GM19455 (cell line): ENCODE results near the gene ABLIM2.

ENCODE experiments used
- ATAC-seq: cut with Tn5 transposase; IDR thresholded peaks from one replicate; pipeline ENCODE4 v1.9.1; 2021; ENCODE audit not compliant: unreplicated experiment

The ABLIM2 gene

DNA sequence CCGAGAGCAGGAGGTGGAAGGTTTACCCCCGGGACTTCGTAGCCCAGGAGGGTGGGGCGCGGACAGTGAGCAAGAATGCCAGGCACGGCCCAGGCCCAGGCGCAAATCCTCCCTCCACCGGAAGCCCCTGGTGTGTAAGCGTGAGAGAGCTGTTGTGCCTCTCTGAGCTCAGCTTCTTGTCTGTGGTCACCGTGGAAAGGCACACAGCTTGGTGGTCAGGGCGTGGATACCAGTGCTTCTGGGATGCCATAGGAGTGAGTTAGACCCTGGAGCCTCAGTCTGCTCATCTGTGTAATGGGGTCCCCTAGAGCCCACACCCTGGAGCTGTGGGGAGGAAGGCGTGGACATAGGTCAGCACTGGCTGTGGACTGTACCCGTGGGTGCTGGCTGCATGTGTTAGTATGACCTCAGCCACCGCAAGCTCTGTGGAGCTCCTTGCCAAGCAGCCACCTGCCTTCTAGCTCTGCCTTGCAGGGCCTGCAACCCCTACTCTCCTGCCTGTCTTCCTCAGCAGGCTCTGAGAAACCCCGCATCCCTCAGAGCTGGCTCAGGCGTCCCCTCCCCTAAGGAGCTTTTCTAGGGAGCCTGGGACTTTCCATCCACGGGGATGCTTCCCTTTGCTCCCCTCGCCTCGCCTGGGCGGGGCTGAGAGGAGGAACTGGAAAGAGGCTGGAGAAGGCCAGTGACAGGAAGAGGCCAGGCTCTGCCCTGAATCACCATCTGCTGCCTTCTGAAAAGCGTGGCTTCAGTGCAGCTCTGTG, 190.9 kb downstream of the ABLIM2 start:
- ATAC-seq = no peak

DNA sequence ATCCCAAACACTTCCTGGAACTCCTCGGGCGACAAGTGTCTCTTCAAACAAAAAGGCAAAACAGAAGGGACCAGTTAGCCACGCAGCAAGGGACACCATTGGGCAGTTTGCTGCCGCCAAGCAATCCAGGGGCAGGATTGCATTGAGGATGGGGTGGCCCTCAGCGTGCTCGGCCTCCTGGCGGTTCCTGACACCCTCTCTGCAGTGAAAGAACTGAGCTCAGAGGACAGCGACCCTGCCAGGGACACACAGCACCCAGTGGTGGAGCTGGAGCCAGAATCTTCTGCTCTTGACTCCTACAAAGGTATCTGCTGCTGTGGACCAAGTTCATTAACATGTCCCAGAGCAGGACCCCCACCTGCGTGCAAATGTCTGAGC, 191.6 kb downstream of the ABLIM2 start:
- ATAC-seq = no peak

DNA sequence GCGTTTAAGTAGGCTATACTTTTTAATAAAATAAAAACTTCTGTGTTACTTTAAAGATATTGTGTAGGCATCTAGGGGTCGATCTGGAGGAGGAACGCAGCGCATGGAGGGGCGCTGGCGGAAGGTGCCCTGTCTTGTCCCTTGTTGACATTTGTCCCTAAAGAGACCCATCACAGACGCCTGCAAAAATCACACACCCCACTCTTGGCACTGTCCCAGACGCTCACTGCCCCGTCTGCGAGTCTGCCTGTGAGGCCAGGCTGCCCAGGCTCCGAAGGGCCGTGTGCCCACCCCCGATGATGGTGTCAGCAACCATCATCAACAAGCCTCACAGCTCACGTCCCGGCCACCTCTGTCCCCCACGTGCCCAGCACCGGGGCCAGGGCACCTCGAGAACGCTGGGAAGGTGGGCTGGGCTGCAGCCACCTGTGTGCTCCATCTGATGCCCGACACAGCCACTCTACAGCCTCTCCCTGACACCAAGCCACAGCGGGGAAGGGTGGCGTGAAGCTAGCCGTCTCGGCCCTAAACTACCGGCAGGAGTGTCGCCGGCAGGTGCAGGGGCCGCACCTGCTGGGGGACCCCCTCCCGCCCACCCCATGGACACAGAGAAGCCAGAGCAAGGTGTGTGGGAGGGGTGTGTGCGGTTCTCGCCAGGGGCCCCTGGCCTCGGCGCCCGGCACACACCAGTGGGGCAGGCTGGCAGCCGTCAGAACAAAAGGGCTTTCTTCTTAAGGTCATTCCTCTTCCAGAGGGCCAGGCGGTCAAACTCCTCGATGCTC, 192.1 kb downstream of the ABLIM2 start:
- ATAC-seq = no peak

DNA sequence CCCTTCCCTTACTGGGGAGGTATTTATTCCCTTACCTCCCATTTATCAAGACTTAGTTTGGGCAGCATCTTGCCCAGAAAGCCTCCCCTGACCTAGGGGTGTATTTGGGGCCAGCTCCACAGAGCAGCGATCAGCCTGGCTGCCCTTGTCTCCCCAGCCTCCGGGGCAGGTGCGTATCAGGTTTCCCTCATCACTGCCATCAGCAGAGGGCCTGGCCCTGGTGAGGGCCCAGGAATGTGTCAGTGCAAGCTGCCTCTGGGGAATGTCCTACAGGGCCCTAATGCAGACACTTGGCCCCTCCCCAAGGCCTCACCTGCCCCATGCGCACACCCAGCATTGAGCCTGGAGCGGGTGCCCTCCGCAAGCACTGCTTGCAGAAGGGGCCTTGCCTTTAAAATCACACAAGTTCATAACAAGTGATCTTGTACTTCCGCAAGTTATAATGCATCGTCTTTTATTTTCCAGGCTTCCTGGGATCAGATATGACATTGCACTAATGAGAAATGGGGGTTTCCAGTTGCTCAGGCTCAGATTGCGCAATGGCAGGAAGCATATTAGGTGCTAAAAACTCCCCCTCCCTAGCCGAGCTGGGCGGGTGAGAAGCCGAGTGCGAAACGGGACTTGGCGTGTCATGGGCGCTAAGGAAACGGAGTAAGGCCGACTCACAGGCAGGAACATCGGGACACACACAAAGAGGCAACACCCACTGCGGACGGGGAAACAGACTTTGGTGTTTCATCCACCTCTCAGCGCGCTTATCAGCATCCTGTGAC, 193.5 kb downstream of the ABLIM2 start:
- ATAC-seq = no peak

DNA sequence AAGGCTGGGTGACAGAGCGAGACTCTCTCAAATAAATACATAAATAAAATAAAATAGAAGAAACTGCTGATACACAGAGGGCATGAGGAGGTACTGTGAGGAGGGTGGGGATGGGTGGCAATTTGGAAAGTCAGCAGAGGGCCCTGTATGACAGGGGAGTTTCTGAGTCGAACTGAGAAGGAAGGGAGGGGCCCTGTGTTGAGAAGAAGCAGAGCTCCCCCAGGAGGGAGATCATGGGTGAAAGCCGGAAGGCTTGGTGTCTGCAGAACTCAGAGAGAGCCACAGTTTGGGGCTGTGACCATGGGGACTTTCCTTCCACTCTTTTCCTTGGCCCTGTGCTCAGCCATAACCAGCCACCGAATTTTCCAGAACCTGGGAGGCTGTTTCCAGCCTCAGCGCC, 194.2 kb downstream of the ABLIM2 start:
- no peak for ATAC-seq

DNA sequence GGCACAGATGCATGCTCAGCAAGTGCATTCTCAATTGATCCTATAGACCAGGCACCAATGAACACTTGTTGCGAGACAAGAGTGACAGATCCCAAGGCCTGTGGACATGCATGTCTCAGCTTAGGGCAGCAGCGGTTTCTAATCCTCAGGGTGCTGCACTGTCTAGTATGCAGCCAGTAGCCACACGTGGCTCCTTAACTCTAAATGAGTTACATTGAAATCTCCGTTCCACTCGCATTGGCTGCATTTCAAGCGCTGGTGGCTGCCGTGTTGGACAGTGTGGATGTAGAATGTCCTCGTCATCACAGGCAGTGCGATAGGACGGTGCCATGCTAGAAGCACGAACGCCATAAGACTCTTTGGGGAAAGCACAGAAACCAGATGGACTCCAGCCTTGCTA, 194.9 kb downstream of the ABLIM2 start:
- ATAC-seq = no peak

DNA sequence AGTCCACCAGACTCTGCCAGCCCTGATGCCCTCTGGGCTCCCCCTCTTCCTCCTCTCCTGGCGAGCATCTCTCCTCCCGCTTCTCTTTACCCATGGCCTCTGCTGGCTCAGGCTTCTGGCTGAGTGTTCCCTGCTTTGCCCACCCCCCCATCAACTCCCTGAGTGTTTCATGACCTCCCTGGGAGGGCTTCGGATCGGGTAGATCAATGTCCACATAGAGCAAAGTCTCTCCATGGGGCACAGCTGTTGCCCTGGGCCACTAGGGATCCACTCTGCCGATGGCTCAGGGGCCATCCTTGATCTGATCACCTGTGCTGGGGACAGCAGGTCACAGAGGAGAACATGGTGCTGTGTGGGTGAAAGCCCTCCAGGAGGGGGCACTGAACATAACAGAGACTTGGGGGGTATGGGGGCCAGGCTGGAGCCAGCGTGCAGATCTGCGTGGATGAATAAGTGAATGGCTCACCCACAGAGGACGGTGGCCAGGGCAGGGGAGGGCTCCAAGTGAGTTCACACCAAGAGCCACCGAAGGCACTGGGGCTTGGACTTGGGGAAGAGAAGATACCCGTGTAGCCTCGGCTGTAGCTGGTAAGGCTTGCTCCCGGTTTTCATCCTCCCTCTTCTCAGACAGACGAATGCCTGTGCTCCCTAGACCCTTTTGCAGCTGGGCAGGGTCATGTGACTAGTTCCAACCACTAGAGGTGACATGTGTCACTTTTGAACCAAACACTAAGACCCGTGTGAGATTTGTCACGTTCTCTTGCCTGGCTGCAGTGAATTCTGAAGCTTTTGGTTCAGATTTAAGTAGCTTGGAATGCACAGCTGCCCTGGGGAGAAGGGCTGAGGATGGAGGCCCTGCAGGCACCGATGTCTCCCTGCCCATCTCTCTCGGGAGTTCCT, 195.8 kb downstream of the ABLIM2 start:
- no peak for ATAC-seq

DNA sequence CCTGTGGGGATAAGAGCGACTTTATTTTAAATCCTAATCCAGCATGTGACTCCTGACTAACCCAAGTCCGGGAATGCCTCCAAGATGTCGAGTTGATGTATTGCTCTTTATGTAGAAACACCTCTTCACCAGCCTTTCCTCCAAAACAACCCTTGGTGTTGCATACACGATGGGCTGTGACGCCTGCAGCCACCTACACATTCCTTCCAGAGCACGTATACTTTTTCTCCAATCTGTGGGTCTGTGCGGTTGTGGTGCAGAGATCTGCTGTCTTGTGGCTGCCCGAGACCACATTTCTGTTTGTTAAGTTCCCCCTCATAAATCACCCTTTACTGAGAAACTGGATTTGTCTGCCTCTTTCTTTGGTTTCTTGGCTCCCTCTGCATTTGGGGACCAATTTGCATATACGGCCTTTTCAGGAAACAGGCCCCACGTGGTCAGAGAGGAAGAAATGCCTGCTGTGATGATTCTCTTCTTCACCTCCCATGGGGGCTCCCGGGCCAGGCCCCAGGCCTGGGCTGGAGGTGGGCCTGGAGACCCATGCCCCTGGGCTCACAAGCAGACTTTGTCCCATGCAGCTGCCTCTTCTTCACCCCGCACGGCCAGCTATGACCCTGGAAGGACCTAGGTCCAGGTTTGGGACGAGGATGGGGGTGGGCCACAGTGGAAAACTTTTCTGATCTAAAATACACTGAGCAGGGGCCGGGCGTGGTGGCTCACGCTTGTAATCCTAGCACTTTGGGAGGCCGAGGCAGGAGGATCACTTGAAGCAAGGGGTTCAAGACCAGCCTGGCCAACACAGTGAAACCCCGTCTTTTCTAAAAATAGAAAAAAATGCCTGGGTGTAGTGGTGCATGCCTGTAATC, 197.6 kb downstream of the ABLIM2 start:
- no peak for ATAC-seq

DNA sequence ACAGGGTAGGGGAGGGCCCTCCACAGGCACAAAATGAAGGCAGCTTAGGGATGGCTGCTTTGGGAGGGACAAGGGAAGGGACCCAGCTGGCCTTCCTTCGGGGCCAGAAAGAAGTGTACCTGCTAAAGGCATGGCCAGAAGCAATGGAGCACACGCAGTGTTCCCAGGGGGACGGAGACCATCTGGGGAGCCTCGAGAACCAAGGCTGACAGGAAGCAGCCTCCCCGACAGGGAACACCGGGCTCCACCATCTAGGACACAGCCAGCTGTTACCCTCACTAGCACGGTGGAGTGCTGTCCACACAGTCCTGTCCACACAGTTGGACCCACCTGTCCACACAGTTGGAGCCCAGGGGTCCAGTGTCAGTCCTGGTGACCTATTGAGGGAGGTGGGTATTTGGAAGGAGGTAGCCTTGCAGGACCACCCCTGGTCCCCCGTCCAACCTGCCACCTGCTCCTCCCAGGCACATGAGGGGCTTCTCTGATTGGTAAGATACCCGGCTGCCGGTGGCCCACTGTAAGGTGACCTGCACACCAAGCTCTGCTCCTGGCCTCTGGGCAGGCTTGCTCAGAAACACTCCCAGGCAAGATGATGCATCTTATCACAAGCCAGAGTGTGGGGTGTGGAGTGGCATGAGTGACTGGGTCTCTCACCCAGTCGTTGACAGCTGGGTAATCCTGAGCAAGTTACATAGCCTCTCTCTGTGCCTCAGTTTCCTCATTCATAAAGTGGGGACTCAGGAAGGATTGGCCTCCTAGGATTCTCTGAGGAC, 198.4 kb downstream of the ABLIM2 start:
- no peak for ATAC-seq

DNA sequence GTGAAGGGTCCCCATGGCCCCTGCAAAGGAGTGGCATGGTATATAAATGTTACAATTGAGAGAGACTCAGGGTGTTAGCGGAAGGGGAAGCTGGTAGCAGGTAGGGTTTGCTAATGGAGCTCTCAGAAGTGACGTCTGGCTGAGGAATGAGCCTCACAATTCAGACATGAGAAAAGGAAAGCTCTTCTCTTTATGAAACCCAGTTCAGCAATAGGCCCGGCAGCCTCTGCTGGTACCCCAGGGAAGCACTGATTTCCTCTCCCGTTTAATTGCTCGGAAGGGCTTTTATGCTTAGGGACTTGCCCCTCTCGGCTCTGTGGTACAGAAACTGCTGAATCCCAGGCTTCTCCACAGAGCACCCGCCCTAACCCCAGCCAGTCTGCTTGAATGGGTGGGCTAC, 199.5 kb downstream of the ABLIM2 start:
- no peak for ATAC-seq

DNA sequence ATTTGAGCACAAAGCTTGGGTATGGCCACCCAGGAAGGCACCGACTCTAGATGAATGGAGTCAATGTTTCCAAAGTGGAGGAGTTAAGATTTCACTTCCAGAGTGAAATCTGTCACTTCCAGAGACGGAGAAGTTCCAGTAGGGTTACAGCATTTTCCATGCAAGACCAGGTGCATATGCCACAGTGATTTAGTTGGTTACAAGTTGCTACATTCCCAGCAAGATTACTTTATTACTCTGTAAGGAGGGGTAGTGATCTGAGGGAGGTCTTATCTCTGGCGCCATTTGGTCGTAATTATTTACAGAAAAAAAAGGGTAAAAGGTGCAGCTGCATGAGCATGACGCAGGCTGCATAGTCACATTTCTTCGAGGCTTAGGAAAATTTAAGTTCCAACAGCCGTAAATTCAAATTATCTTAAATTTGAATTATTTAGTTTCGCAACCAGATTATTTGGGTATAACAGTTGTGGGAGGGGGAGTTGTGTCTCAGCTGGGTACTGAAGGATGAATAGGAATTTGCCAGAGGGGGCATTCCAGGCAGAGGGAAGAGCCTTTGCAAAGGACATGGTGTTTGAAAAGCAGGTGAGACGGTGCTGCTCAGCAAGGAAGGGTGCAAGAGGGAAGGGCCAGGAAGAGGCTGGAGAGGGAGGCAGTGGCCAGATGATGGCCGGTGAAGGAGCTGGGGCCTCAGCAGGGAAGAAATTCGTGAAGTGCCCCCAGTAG, 201.5 kb downstream of the ABLIM2 start:
- ATAC-seq = no peak

DNA sequence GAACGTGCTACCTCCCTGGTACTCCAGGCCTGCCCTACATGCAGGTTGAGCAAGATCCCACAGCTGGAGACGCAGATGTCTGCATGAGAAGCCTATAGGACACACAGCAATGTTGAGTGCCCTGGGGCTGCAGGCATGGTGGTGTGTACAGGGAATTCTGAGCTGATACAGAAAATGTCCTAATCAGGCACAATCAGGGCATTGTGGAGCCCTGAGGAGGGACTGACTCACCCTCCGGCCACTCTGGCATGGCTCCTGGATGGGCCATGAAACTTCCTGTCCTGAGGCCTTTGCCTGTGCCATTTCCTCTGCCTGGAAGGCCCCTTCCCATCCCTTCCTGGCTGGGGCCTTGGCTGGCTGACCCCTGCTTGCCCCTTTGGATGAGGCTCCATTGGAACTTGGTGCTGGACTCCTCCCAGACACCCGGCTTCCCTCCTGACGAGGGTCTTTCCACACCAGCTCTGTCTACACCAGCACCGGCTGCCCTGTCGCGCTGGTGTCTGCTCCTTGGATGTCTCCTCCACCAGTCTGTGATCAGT, 202.3 kb downstream of the ABLIM2 start:
- ATAC-seq = no peak

DNA sequence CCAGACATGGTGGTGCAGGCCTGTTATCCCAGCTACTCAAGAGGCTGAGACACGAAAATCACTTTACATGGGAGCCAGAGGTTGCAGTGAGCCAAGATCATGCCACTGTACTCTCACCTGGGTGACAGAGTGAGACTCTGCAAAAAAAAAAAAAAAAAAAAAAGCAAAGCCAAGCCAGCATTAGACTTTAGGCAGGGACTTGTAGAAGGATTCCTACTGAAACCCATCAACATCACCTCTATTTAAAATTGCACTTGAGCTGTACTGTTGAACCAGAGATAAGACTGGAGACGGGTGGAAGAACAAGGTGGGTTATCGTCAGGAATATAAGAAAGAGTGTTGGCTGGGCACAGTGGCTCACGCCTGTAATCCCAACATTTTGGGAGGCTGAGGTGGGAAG, 203.2 kb downstream of the ABLIM2 start:
- no peak for ATAC-seq

DNA sequence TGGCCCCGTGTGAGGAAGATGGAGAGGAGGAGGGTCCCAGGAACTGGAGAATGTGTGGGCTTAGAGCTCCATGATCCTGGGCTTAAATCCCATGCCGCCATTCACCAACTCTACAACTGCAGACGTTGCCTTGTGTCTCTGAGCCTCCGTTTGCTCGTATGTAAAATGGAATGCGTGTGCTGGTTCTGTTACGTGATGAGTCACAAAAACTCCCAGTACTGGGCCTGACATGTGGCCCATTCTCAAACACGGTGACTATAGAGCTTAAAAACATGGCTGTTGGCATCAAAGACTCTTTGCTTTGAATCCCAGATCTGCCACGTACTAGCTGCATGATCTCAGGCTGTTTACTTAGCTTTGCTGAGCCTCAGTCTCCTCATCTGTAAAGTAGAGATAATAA, 206.0 kb downstream of the ABLIM2 start:
- ATAC-seq = no peak

DNA sequence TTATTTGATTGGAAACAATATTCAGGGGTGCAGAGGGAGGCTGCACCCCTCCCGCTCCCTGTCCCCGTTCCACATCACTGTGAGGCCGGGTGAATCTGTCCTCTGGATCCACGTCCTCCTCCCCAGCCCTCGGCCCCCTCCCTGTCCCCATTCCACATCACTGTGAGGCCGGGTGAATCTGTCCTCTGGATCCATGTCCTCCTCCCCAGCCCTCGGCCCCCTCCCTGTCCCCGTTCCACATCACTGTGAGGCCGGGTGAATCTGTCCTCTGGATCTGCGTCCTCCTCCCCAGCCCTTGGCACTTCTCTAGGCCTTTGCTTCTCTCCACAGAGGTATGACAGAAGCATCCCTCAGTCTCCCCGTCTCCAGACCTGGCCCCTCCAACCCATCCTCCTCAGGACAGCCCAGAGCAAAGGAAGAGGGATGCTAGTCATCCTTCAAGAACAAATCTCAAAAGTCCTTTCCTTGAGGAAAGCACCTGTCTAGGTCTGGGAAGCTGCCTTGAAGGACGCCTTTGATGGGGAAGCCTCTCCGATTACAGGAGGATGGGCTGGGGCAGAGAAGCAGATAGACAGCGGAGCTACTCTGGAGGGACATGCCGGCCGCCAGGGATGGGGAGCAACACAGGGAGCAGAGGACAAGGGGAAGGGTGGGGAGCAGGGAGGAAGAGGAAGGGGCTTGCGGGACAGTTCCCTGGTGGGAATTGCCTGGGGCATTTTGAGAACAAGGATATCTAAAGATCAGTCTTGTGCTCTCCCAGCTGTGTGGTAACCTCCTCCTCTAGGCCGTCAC, 208.1 kb downstream of the ABLIM2 start:
- ATAC-seq = no peak

DNA sequence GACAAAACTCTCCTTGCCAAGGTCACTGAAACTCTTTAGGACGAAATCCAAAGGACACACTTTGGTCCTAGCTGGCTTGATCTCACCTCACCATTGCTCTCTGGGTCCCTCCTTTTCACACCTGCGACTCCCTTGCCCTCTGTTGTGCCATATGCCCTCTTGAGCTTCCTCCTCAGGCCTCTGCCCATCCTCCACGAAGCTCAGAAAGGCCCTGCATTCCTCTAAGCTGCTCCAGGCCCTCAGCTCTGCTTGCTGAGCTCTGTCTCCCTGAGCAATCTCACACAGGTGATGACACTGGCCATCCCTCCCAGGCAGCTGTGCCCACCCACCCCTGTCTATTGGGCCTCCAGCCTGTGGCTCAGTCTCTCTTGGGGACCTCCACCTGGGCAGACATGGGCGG, 208.9 kb downstream of the ABLIM2 start:
- ATAC-seq = no peak

DNA sequence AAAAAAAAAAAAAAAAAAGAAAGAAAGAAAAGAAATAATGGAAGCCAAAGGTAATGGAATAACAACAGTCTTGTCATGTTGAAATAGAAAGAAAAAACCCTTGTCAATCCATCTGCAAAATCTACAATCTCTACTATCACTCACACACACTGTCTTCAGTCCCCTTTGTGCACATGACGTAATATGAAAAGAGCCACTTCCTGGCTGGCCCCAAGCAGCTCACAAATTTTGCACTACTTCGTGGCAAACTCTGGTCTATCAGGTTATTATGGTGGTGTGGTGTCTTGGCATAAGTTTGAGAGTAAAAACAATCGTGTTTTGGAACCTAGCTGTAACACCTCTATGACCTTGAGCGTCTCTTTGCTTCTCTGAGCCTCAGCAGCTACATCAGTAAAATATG, 210.7 kb downstream of the ABLIM2 start:
- ATAC-seq = no peak
